Mammary epithelial cell (primary cell): ENCODE measurements around the gene ZNF768.
A peak's percentile ranks its signal among the peaks of the same experiment; 100 is the strongest.

Experiments used
- EZH2 ChIP-seq: IDR thresholded peaks from 2 replicates; pipeline ENCODE4 v1.6.1; 2012; ENCODE audit warnings: low read length, inconsistent platforms, borderline replicate concordance
- TF ChIP-seq, protein P1 (sequence below), 2 donors: IDR thresholded peaks in 1 of 2; conservative IDR thresholded peaks in 1 of 2; 2 replicates each; pipeline ENCODE4 v1.5.1; 2011 to 2012; ENCODE audit warnings: inconsistent platforms in 2 of 2, low read length in 2 of 2, mild to moderate bottlenecking in 2 of 2, control low read depth in 1 of 2, low read depth in 1 of 2; ENCODE audit not compliant: insufficient read depth in 1 of 2; ENCODE audit errors: extremely low read depth in 1 of 2

- no peak for TF ChIP-seq EZH2
- TF ChIP-seq, protein P1, sequence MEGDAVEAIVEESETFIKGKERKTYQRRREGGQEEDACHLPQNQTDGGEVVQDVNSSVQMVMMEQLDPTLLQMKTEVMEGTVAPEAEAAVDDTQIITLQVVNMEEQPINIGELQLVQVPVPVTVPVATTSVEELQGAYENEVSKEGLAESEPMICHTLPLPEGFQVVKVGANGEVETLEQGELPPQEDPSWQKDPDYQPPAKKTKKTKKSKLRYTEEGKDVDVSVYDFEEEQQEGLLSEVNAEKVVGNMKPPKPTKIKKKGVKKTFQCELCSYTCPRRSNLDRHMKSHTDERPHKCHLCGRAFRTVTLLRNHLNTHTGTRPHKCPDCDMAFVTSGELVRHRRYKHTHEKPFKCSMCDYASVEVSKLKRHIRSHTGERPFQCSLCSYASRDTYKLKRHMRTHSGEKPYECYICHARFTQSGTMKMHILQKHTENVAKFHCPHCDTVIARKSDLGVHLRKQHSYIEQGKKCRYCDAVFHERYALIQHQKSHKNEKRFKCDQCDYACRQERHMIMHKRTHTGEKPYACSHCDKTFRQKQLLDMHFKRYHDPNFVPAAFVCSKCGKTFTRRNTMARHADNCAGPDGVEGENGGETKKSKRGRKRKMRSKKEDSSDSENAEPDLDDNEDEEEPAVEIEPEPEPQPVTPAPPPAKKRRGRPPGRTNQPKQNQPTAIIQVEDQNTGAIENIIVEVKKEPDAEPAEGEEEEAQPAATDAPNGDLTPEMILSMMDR (conservative IDR thresholded peaks at IDR 0.05 in 1 of 2, IDR thresholded peaks at IDR 0.05 in 1 of 2; ENCODE audit: extremely low read depth in 1 of 2, insufficient read depth in 1 of 2, low read depth in 1 of 2, low read length in 2 of 2): peak in 1 of 2 donors; percentile 9
Measured at GRCh38 chr16:30527635-30528178, 1.3 kb upstream of the ZNF768 start.
